Non-pigmented ciliary epithelial cell (primary cell): ENCODE measurements around the gene ANKDD1A.

Source experiments
- DNase-seq: peaks from one replicate; pipeline ENCODE4 v3.0.0-alpha.2; 2010; ENCODE audit warnings: low read depth

The ANKDD1A gene

DNA sequence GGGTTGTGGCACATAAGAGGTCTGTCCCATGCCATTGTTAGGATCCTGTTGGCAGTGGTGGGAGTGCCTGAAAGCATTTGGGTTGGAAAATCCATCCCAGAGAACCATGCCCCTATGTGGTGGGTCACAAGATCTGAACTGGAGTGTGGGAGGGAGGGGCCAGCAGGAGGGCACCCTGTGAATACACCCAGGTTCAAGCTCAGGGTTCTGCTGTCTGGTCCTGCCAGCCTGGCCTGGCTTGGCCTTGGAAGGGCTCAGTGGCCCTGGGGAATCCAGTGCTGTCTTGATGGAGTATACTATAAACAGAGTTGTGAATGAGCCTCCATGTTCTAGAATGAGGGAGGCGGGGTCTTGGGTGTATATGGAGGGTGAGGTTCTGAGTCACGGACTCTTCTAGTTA, 11.8 kb downstream of the ANKDD1A start:
- DNase-seq: no peak

DNA sequence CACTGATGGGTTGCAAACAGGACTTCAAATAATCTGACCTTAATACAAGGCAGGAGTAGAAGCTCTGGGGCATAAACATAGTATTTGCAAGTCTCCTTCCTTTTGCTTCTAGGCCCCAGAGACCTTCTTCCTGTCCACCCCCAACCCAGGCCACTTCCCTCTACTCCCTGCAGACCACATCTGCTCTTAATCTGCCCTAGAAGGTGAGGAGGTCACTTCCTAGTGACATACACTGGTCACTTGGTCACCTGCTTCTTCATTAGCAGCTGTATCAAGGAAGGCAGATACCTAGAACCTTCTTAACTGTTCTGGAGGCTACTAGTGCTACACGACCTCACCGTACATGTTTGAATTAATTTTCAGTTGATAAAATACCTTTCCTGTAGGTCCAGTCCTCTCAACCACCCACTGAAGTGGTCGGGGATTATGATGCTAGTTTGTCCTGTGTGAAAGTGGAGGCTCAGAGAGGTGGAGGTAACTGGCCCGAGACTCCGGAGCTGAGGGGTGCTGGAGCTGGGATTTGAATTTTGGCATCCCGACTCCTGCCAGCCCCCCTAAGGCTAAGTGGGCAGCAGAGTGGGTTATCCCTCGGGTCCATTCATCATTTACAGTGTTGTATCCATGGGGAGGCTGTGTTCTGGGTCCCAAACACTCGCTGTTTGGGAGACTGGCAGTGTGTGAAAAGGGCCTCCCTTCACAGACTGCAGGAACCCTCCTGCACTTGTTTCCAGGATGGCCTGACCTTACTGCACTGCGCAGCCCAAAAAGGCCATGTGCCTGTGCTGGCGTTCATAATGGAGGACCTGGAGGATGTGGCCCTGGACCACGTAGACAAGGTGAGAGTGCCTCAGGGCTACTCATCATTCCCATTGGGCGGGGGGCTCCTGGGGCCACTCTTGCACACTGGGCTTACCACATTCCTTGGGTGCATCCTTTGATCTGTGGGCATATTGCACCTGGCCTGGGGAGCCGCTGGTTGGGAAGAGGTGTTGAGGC, 13.9 kb downstream of the ANKDD1A start:
- no peak for DNase-seq

- DNase-seq: no peak
Observed at GRCh38 chr15:64926661-64927060, 15.0 kb downstream of the ANKDD1A start.

DNA sequence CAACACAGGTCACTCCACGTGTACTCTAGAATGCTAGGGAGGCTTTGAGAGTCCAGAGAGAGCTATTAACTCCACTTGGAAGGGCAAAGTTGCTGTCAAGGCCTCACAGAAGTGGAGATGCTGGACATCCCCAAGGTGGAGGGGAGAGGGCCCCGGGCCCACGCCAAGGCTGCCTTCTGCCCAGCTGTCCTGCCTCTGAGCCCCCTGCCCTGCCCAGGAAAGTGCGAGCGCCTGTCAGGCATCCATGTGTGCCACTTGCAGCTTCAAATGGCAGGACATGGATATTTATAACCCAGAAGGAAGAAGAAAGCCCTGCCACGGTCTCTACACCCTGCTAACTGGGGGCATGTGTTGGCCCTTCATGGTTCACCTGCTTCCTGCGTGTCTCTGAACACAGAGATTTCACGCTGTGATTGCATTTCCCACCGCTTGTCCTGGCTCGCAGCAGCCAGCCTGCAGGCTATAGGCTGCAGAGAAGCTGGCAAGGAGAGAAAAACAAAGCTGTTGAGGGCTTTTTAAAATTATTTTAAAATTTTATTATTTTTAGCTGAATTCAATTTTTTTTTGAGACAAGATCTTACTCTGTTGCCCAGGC, 17.0 kb downstream of the ANKDD1A start:
- DNase-seq: no peak

GRCh38 chr15:64930019-64930652, 18.4 kb downstream of the ANKDD1A start:
- DNase-seq: no peak

- DNase-seq: peak; percentile 23
Observed at GRCh38 chr15:64930778-64931371, 19.2 kb downstream of the ANKDD1A start.

GRCh38 chr15:64931381-64931780, 19.7 kb downstream of the ANKDD1A start:
- DNase-seq: no peak

DNA sequence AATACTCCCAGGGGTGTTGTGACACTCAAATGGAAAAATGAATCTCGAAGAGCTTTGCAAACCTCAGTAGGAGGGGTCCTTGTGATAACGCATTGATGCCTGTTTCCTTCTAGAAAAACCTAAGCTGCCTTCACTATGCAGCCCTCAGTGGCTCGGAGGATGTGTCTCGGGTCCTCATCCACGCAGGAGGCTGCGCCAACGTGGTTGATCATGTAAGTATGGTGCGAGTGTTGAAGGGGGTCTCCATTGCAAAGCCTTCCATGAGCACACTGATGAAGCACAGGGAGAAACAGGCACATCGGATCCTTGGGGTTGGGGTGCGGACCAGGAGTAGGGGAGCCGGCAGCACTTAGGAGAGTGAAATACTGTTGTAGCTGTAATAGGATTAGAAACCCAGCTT, 22.3 kb downstream of the ANKDD1A start:
- no peak for DNase-seq

DNA sequence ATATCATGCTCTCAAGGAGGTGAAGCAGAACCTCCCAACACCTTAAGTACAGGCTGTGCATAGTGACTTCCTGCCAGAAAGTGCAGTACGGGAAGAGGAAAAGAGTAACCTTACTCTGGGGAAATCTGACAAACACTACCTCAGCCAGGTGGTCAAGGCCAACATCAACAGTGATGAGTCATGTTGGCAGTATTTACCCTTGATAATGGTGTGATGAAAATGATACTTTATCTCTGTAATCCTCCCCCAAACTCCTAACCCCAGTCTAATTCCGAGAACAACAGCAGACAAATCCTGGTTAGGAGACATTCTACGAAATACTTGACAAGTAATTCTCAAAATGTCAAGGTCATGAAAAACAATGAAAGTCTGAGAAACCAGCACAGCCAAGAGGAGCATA, 26.5 kb downstream of the ANKDD1A start:
- no peak for DNase-seq

DNA sequence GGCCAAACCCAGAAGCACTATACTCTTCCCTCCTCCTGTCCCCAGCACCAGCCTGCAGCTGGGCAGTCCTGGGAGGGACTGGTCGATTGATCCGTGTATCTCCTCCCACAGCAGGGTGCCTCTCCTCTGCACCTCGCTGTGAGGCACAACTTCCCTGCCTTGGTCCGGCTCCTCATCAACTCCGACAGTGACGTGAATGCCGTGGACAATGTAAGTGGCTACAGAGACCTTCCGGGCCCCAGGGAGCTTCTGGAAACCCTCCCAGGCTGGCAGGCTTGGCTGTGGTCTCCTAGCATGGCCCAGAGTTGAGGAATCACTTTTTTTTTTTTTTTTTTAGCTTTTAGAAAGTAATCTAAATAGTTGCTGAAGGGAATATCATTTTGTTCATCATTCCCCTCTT, 30.7 kb downstream of the ANKDD1A start:
- no peak for DNase-seq

DNA sequence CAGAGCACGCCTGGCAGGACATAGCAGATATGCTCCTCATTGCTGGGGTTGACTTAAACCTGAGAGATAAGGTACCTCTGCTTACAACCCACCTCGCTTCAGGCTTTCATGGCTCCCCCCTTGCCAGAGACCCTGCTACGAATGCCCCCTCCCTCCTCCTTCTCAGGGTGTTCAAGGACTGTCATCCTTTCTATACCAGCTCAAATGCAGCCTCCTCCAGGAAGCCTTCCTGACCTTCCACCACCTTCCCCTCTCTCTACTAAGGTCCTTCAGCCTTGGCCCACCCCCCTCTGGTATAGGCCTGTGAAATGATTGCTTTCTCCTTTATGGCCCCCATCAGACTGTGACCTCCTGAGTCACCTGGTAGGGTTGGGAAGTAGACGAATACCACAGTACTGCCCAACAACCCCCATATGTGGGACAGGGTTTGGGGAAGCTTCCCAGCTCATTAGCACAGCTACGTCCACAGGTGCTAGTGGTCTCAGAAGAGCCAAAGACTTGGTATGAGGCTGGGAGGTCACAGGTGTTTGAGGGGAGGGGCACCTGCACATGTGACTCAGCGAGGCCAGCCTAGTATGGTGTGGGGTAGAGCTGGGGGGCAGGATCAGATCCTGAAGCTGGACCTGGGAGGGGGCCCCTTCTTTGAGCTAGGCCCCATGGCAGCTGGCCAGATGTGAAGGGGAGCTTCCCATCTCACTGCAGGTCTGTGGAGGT, 32.0 kb downstream of the ANKDD1A start:
- DNase-seq: no peak

GRCh38 chr15:64944961-64945360, 33.3 kb downstream of the ANKDD1A start:
- no peak for DNase-seq

DNA sequence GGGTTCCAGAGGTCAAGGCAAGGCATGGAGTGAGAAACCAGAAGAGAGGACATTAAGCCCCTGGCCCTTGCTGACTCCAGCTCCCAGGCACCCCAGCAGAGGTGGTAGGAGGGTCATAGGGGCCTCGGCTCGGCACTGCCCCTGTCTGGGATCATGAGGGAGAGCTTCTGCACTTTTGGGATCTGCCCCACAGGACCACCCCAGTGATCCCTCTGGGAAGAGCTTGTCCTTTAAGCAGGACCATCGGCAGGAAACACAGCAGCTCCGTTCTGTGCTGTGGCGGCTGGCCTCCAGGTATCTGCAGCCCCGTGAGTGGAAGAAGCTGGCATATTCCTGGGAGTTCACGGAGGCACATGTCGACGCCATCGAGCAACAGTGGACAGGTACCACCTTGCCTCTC, 35.5 kb downstream of the ANKDD1A start:
- no peak for DNase-seq

DNA sequence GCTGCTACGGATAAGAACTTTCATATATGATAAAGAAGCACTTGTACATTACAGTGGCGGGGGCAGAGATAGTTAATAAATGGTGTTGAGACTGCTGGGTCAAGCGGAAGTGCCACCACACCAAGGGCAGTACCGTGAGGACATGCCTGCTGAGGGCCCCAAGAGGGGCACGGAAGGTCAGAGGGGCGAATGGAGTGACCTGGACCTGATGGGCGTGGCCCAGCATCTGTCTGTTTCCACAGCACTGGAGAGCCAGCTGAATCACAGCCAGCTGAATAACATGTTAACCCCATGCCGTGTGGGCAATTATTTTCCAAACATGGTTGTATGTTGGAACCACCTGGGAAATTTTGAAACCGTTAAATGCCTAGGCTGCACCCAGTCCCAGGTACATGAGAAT, 37.2 kb downstream of the ANKDD1A start:
- no peak for DNase-seq

DNA sequence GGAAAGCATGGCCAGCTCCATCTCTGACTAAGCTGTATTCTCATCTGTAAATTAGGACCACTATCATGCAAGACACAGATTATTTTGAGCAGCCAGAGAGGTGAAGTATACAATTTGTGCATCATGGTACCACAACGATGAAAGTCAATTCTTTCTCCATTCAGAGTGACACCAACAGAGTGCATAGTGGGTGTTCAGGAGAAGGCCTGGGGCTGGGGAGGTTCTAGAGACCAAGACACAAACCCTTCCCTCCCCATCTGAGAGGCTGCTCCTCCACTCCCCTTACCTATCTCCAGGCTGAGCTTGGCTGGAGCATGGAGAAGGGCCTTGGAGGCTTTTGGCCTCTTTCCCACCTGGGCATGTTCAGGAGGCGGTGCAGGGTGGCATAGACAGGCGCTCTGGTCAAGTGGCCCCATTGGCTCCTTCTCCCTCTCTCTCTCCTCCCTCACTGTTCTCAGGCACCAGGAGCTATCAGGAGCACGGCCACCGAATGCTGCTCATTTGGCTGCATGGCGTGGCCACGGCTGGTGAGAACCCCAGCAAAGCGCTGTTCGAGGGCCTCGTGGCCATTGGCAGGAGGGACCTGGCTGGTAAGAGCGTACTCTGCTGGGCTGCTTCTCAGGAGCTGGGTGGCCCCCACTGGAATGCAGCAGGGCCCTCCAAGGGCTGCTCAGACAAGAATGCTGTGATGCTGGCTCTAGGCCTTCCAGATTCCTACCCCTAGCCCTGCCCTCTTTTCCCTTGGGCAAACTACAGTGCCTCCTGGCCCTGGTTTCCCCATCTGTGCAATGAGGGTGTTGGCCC, 37.9 kb downstream of the ANKDD1A start:
- DNase-seq: no peak

DNA sequence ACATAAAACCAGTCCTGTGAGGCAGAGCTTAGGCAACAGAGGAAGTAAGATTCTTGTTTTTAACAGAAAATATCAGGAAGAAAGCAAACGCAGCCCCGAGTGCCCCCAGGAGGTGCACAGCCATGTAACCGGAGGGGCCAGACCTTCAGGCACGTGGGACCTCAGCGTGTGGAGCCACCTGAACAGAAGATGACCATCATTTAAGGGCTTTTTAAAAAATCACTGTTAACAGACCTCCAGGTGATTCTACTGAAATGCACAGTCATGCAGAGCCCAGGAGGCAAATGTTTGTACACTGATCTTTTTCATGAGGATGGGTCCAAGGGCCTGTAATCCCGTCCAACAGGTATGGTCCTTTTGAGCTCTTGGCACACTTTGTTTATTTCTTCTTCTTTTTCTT, 39.2 kb downstream of the ANKDD1A start:
- DNase-seq: no peak

- no peak for DNase-seq
Observed at GRCh38 chr15:64951777-64952418, 40.2 kb downstream of the ANKDD1A start.

DNA sequence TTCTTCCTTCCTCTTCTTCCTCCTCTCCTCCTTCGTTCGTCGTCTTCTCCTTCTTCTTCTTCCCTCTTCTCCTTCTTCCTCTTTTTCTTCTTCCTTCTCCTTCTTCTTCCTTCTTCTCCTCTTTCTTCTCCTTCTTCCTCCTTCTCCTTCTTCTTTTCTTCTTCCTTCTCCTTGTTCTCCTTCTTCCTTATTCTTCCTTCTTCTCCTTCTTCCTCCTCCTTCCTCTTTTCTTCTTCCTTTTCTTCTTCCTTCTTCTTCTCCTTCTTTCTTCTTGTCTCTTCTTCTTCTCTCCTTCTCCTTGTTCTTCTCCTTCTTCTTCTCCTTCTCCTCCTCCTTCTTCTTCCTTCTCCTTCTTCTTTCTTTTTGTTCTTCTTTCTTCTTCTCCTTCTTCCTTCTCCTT, 42.7 kb downstream of the ANKDD1A start:
- DNase-seq: no peak

GRCh38 chr15:64959128-64959527, 47.4 kb downstream of the ANKDD1A start:
- DNase-seq: no peak

- DNase-seq: no peak
Observed at GRCh38 chr15:64960153-64960552, 48.5 kb downstream of the ANKDD1A start.

DNA sequence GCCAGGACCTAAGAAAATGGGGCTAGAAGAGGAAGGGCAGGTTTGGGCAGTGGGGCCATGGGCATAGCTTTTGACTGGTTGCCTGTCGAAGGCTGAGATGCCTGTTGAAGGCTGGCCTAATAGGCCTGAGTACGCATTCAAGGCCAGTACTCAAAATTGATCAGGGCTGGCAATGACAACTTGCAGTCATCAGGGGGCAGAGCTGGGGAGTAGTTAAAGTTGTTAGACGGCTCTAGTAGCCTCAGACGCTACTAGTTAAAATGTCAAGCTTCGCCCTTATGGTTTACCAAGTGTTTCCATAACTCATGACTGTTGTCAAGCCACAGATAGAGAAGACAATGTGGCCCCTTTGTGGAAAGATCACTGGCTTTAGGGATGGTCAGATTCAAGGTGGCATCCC, 49.3 kb downstream of the ANKDD1A start:
- no peak for DNase-seq
